ENCODE measurements around the gene AMN.

The AMN gene

DNA sequence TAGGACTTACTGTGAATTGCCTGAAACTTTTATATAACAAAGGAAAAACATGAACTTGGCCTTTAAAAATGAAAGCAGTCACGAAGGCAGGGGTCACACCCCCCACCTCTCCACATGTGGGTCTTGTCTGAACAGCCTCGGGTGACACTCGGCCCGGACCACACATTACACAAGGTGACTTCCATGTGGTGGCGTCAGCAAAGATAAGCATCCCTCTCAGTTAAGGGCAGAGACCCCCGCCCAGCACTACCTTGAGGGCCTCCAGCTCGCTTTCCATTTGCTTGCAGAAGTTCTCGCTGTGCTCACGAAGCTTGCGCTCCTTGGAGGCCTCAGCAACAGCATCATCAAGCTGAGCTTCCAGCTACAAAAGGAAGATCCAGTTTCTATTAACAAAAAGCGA is 47.4 kb downstream of the AMN start:
- no peak for DNase-seq

DNA sequence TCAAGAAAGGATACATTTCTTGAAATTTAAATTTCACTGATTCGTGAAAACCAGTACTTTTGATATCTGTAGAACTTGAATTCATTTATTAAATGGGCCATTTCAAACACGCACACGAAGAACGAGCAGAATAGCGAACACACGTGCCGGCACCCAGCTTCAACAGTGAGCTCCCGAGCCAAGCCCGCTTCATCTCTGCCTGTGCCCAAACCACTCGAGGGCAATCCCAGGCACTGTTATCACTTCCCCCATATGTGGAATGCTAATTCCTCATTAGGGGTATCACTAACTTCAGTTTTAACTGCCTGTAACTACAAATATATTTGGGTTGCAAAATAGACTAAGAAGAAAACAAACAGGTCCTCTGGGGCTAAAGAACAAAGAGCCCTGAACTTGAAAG is 48.0 kb downstream of the AMN start:
- no peak for DNase-seq

DNA sequence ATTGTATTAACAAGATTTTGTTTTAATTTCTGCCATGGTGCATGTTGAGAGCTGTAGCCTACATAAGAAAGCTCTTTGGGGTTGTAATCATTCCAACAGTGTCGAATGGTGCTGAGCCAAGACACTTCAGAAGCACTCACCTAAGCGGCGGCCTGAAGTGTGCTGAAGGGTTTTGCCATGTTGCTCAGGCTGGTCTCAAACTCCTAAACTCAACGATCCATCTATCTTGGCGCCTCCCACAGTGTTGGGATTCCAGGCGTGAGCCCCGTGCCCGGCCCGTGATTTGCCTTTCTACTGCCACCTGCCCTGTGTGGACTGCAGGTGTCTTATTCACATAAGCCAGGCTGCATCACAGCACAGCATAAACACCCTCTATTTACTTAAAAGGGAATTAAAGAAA is 48.9 kb downstream of the AMN start:
- no peak for DNase-seq

DNA sequence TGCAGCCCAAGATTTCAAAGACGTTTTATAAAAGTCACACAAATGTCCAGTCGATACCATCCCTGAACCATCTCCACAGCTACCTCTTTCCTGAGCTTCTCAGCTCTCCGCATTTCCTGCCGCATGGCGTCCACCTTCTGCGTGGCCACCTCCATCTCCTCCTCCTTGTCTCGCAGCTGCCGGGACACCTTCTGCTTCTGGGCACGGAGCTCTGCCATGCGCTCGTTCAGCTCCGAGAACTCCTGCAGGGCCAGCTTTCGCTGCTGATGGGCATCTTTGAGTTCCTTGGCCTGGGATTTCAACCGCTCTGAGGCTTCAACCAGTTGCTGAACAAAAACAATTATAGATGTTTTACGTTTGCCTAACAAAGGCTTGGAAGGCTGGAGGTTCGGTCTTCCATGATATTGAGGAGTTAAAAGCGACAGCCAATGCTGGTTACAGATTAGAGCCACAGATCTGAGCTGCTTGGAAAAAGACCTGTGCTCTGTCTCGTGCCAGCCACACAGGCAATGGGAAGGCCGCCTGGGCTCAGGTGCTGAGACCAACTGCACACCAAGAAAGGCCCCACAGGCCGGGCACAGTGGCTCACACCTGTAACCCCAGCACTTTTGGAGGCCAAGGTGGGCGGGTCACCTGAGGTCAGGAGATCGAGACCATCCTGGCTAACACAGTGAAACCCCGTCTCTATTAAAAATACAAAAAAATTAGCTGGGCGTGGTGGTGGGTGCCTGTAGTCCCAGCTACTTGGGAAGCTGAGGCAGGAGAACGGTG is 49.6 kb downstream of the AMN start:
- no peak for DNase-seq

DNA sequence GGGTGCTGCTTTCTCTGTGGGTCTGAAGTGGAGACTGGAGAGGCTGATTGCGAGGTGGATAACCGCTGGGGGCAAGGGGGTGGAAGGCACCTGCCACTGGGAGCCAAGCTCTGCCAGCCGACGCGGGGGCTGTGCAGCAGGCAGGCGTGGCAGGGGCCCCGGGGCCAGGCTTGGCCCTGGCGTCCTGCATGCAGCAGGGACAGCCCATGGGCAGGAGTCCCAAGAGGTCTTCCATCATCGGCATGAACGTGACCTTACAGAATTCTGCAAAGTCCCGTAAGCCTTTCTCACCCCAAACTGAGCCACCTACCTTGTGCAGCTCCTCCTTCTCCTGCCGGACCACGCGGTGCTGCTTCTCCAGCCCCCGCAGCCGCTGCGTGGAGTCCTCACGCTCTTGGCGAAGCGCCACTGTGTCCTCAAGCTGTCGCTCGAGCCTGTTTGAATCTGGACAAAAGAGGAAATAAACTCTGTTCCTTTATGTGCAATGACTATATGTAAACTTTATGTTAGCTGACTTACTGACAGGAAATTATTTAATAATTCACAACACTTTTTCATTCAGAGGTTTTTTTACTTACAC is 51.3 kb downstream of the AMN start:
- DNase-seq: no peak

DNA sequence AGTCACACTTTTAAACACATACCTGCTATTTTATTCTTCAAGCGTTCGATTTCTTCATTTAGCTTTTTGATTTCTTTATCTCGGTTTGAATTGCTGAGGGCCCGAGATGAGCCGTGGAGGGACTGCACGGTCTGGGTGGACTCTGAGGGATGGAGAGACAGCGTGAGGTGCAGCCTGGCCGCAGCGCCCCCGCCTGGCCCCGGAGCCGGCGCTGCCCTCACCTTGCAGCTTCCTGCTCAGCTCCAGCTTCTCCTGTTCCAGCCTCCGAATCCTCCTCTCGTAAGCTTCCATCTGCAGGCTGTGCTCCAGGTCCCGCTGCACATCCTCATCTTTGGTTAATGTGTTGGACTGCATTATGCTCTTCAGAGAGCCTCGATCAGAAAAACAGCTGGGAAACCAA is 53.2 kb downstream of the AMN start:
- DNase-seq: no peak

DNA sequence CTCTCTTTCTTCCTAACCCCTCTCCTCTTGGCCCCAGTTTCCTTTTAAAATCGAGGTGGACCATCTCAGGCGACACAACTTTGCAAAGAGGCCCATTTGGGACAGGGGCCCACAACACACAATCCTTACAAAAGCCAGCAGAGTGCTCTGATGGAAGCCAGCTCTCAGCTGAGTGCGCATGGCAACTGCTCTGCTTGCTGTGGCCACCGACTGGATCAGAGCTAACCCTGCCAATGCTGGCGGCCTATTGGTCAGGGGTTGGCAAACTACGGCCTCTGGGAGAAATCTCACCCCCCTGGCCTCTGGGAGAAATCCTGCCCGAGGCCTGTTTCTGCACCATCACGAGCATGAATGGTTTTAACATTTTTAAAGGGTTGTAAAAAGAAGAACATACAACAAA is 55.0 kb downstream of the AMN start:
- DNase-seq: no peak

DNA sequence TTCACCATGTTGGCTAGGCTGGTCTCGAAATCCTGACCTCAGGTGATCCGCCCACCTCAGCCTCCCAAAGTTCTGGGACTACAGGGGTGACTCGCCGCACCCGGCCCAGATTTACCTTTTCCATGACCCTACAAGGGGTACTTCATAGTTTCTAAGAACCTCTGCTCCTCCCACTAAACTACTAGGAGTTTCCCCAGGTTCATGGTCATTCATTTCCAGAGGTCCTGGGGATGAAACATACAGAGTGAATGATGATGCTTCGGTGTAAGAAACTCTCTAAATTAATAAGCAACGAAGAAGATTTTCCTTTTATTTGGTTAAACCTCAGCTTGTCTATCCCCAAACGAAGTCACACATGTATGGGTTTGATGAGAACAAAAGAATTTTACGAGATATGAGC is 56.9 kb downstream of the AMN start:
- DNase-seq: no peak

DNA sequence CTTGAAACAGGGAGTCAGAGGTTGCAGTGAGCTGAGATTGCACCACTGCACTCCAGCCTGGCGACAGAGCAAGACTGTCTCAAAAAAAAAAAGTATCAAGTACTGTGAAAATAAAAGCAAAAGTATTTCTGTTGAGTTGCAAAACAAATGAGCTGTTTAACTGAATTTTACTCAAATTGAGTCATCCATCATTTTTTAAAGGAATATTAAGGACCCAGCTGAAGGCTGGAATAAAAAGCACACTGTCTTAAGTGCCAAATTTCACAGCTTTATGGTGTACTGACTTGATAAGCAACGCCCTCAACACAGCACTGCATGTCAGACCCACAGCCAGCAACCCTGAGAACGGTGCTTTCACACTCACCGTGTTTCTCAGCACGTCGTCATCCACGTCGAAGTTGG is 57.9 kb downstream of the AMN start:
- DNase-seq: no peak
